ENCODE measurements around the gene PARD3.

- no peak for TF ChIP-seq CTCF (conservative IDR thresholded peaks at IDR 0.05; ENCODE audit: low read length)
- no peak for TF ChIP-seq EZH2phosphoT487 (IDR thresholded peaks at IDR 0.05; ENCODE audit: borderline replicate concordance)
Measured at GRCh38 chr10:34131152-34131551, 683.9 kb downstream of the PARD3 start.

Measured in Loucy (cell line).